C4-2B (cell line): ENCODE data around the gene TCP11.

ENCODE experiments used
- ZFX ChIP-seq: fragments of 450-650 bp; IDR thresholded peaks from 2 replicates; pipeline ENCODE4 v1.6.1; 2017
- TF ChIP-seq, protein P1 (sequence below): fragments of 450-650 bp; conservative IDR thresholded peaks from 2 replicates; pipeline ENCODE4 v1.5.1; 2017; ENCODE audit warnings: mild to moderate bottlenecking

DNA sequence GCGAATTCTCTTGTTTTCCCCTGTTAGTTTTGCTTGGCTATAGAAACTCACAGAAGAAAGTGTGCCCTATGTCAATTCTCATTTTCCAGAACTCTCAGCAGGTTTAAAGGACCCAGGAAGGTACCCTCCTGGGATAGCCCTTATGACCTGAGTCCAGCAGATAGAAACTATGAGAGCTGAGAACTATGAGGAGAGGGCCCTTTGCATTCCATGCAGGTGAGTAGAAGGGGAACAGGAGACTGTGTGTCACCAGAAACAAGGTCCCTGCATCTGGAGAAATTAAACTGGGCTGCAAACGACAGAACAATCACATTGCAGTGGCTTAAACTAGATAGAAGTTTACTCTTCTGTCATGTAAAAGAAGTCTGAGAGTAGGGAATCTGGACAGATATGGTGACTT lies 36.9 kb upstream of the TCP11 start:
- TF ChIP-seq, protein P1, sequence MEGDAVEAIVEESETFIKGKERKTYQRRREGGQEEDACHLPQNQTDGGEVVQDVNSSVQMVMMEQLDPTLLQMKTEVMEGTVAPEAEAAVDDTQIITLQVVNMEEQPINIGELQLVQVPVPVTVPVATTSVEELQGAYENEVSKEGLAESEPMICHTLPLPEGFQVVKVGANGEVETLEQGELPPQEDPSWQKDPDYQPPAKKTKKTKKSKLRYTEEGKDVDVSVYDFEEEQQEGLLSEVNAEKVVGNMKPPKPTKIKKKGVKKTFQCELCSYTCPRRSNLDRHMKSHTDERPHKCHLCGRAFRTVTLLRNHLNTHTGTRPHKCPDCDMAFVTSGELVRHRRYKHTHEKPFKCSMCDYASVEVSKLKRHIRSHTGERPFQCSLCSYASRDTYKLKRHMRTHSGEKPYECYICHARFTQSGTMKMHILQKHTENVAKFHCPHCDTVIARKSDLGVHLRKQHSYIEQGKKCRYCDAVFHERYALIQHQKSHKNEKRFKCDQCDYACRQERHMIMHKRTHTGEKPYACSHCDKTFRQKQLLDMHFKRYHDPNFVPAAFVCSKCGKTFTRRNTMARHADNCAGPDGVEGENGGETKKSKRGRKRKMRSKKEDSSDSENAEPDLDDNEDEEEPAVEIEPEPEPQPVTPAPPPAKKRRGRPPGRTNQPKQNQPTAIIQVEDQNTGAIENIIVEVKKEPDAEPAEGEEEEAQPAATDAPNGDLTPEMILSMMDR = no peak
- TF ChIP-seq ZFX = no peak
